Neural crest cell (in vitro differentiated cells): ENCODE measurements around the gene FBXO11. TPM values are rescaled to one million over a fixed set of nuclear protein-coding genes. Genes with fewer than 3 reads are reported as not detected.

Experiments
- DNase-seq: peaks from one replicate; pipeline ENCODE4 v3.0.0; 2021; ENCODE audit warnings: low read depth, mixed read lengths, low spot score
- H3K27ac Mint-ChIP-seq: one replicate; pipeline ENCODE4 v1.8.0; 2021; ENCODE audit warnings: mild to moderate bottlenecking, mixed read lengths; ENCODE audit not compliant: unreplicated experiment
- H3K27me3 Mint-ChIP-seq: 2 replicates; pipeline ENCODE4 v1.8.0; 2021; ENCODE audit warnings: low read depth, mild to moderate bottlenecking, mixed read lengths
- H3K36me3 Mint-ChIP-seq: 2 replicates; pipeline ENCODE4 v1.8.0; 2021; ENCODE audit warnings: low read depth, mild to moderate bottlenecking, mixed read lengths
- H3K4me1 Mint-ChIP-seq: 2 replicates; pipeline ENCODE4 v1.8.0; 2021; ENCODE audit warnings: mixed read lengths
- H3K4me3 Mint-ChIP-seq: one replicate; pipeline ENCODE4 v1.8.0; 2021; ENCODE audit warnings: mild to moderate bottlenecking, mixed read lengths
- H3K9me3 Mint-ChIP-seq: 2 replicates; pipeline ENCODE4 v1.8.0; 2021; ENCODE audit warnings: mixed read lengths
- total RNA-seq: library from RNA; stranded (reverse); gene quantifications from 2 replicates; pipeline ENCODE4 v1.2.1, GENCODE V29; 2021
- TF ChIP-seq, protein P1 (sequence below): fragments of 200-600 bp; sonication (generic); conservative IDR thresholded peaks from 2 replicates; pipeline ENCODE4 v1.5.0; 2021; ENCODE audit warnings: antibody characterized with exemption, mild to moderate bottlenecking

Gene FBXO11
- total RNA-seq, 1 donor from 2014 or later, result 86.3 TPM

DNA sequence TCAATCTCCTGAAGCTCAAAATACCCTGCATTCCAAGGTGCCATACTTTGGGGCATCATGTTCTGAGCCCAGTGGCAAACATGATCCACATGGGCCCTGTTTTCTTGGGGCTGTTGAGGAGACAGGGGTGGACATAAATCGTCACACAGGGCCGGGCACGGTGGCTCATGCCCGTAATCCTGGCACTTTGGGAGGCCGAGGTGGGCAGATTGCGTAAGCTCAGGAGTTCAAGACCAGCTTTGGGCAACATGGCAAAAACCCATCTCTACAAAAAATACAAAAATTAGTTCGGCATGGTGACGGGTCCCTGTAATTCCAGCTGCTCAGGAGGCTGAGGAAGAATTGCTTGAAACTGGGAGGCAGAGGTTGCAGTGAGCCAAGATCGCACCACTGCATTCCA is 137.0 kb downstream of the FBXO11 start:
- H3K4me1 Mint-ChIP-seq, result peaks cover 3% of the 10 kb centered on the region

DNA sequence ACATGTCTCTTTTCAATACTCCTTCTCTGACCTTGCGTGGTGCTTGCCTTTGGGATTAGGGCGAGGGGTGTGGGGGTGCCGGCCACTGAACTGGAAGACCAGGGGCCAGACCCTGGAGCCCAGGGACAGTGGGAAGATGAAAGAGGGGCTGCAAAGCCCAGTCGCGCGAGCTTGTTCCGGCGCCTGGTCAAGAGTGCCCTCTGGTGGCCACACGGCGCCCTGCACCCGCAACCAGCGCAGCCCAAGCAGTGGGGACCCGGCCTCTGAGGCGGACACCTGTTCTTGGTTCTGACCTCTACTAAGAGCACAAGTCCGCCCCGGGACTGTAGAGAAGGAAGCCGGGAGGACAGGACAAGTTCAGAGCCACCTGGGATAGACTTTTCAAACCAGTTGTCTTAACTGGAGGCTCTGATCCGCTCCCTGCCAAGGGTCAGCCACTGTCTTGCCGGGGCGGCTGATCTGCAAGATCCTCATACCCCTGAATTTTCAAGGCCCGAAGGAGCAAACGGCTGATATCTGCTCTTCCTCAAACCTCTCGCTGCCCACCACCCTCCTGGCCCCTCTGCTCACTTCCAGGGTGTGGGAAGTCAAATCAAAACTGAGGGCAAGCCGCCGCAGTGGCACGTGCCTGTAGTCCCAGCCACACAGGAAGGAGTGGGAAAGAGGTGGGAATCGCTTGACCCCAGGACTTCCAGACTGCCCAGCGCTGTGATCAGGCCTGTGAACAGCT is 138.3 kb downstream of the FBXO11 start:
- H3K36me3 Mint-ChIP-seq, result no peaks in the 10 kb centered on the region
- H3K4me3 Mint-ChIP-seq, result no peak overlapping the region
- no peaks in the 10 kb centered on the region for H3K9me3 Mint-ChIP-seq
- H3K27me3 Mint-ChIP-seq, result no peaks in the 10 kb centered on the region
- TF ChIP-seq, protein P1, sequence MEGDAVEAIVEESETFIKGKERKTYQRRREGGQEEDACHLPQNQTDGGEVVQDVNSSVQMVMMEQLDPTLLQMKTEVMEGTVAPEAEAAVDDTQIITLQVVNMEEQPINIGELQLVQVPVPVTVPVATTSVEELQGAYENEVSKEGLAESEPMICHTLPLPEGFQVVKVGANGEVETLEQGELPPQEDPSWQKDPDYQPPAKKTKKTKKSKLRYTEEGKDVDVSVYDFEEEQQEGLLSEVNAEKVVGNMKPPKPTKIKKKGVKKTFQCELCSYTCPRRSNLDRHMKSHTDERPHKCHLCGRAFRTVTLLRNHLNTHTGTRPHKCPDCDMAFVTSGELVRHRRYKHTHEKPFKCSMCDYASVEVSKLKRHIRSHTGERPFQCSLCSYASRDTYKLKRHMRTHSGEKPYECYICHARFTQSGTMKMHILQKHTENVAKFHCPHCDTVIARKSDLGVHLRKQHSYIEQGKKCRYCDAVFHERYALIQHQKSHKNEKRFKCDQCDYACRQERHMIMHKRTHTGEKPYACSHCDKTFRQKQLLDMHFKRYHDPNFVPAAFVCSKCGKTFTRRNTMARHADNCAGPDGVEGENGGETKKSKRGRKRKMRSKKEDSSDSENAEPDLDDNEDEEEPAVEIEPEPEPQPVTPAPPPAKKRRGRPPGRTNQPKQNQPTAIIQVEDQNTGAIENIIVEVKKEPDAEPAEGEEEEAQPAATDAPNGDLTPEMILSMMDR, result peak; percentile 99
- peaks cover 3% of the 10 kb centered on the region for H3K4me1 Mint-ChIP-seq
- peak; percentile 86 for DNase-seq
- no peak overlapping the region for H3K27ac Mint-ChIP-seq

More for the DNA sequence above, 137.0 kb downstream of the FBXO11 start:
- no peak for DNase-seq
- TF ChIP-seq, protein P1, result no peak
- no peak overlapping the region for H3K4me3 Mint-ChIP-seq
- no peaks in the 10 kb centered on the region for H3K36me3 Mint-ChIP-seq
- H3K9me3 Mint-ChIP-seq, result no peaks in the 10 kb centered on the region
- no peak overlapping the region for H3K27ac Mint-ChIP-seq
- no peaks in the 10 kb centered on the region for H3K27me3 Mint-ChIP-seq

DNA sequence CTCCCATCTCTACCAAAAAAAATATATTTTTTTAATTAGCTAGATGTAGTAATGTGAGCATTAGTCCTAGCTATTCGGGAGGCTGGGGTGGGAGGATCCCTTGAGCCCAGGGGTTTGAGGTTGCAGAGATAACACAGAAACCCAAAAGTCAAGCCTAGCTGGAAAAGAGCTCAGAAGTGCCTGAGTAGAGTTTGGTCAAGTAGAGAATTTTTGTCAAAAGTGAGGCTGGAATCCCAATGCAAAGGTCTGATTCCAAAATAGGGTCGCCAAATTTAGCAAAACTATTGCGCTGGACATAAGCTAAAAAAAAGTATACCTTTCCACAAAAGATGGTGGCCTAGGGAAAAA is 138.8 kb downstream of the FBXO11 start:
- TF ChIP-seq, protein P1, result no peak
- Mint-ChIP-seq H3K27ac (no peak overlapping the region), H3K4me3 (no peak overlapping the region), H3K36me3 (no peaks in the 10 kb centered on the region), H3K9me3 (no peaks in the 10 kb centered on the region), H3K4me1 (peaks cover 3% of the 10 kb centered on the region), H3K27me3 (no peaks in the 10 kb centered on the region)
- DNase-seq, result no peak

DNA sequence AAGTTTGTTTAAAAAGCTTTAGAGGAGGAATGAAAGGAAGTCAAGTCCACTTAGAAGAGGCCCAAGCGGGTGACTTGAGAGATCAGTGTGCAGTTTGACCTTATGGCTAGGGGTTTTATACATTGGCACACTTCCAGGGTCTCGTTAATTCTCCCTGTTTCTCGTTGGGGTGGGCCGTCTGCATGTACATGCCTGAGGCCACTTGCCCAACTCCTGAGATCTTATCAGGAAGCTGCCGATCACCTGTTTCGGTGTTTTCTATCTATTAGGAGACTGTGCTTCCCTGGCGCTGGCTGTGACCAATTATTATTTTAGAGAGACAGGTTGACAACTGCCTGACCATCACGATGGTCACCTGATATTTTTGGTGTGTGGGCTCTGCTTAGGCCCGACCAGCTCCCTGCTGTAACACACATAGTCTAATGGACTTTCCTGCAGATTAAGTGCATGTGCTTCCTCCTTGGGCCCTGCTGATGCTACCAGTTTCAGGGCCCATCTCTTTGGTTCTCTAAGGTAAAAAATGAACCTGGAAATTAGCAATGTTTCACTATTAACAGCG is 154.4 kb downstream of the FBXO11 start:
- no peak for DNase-seq
- Mint-ChIP-seq H3K4me3 (no peak overlapping the region), H3K4me1 (peaks cover 19% of the 10 kb centered on the region), H3K9me3 (peaks cover 2% of the 10 kb centered on the region), H3K36me3 (peaks cover 2% of the 10 kb centered on the region), H3K27ac (peak overlapping the region; percentile 38), H3K27me3 (no peaks in the 10 kb centered on the region)
- TF ChIP-seq, protein P1, result no peak

DNA sequence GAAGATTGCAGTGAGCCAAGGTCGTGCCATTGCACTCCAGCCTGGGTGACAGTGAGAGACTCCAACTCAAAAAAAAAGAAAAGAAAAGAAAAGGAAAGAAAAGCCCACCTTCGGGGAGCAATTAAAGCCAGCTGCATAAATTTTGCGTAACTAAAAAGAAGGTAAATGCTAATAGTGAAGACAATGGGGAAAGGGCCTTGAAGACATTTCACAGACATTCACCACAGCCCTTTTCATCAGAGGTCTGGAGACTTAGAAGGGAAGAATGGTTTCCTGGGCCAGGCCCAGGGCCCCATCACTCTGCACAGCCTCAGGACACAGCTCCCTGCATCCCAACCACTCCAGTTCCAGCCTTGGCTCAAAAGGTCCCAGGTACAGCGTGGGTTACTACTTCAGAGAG is 158.4 kb downstream of the FBXO11 start:
- H3K27ac Mint-ChIP-seq, result no peak overlapping the region
- H3K4me3 Mint-ChIP-seq, result no peak overlapping the region
- no peaks in the 10 kb centered on the region for H3K27me3 Mint-ChIP-seq
- peaks cover 11% of the 10 kb centered on the region for H3K4me1 Mint-ChIP-seq
- TF ChIP-seq, protein P1, result no peak
- H3K36me3 Mint-ChIP-seq, result peaks cover 3% of the 10 kb centered on the region
- DNase-seq, result no peak
- peaks cover 6% of the 10 kb centered on the region for H3K9me3 Mint-ChIP-seq
